Suppressor macrophage (primary cell): Measurements from ENCODE around the gene TTLL9.

ENCODE experiments used
- DNase-seq, 4 experiments: peaks; one replicate each; pipeline ENCODE4 v3.0.0-alpha.2; 2020 to 2022

Gene TTLL9

DNA sequence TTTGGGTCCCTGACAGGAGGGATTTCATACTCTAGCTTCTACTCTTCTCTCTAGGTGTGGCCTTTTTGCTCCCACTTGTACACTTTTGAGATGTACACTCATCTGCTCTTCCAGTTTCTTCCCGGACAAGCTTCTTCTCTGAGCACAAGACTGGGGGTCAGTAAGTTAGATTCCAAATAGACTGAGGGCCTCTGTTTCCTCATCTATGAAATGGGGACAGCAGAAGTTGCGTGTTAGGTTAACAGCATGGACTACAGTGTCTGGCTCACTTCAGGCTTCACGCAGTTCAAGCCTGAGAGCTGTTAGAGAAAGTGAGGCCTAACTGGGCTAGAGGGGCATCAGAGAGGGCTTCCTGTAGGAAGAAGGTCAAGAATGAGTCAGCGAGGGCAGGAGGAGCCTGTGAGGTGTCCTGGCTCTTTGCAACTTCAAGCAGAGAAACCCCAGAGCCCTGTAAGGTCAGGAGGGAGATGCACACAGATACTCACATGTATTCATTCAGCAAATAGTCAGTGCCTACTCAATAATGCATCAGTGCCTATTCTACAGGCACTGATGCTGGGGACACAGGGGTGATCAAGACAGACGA lies 118.1 kb downstream of the TTLL9 start:
- no peak for DNase-seq

DNA sequence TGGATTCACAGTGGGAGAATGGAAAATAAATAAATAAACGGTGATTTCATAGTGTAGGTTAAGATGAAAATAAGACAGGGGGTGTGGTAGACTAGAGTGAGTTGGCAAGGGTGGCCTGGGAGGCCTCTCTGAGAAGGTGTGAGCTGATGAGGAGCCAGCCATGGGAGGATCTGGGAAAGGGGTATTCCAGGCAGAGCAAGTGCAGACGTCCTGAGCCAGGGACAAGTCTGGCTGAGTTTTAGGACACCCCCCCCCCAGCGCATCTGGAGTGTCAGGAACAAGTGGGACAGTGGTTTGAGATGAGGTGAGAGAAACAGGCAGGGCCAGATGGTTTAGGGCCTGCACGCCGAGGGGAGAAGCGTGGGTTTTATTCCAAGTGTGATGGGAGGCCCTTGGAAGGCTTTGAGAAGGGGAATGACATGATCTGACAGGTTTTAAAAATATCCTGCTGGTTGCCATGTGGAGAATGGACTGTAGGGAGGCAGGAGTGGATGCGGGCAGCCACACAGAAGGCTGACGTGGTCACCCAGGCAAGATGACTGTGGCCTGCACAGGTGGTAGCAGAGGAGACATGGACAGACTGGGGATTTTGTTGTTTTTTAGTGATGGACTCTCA lies 118.7 kb downstream of the TTLL9 start:
- no peak for DNase-seq

DNA sequence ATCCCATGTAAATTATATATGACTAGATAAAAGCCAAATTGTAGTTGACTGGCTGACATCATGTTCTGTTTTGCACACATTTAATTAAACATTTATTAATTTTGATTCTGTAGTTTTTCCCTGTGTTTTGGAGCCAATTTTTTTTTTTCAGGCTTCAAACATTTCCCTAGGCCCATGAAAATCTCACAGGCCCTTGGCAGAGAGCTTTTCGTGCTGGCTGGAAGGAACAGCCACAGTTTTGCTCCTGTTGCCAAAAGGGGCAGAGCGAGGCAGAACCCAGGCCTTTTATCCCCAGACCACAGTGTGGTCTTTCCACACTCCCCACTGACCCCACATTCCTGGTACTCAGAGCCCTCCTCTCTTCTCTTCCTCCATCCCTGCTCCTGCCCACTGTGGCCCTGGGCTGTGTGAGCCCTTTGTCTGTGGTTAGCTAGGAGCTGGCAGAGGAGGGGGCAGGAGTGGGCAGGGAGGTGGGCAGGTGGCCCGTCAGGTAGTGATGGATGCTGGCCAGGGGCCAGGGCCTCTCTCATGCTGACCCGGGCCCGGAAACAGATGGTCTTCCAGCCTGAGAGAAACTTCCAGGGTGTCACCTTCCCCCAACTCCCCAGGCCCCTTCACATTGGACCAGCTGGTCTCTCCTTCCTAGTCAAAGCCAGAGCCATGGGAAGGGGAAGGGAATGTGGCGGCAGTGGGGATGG lies 120.4 kb downstream of the TTLL9 start:
- DNase-seq, result no peak

DNA sequence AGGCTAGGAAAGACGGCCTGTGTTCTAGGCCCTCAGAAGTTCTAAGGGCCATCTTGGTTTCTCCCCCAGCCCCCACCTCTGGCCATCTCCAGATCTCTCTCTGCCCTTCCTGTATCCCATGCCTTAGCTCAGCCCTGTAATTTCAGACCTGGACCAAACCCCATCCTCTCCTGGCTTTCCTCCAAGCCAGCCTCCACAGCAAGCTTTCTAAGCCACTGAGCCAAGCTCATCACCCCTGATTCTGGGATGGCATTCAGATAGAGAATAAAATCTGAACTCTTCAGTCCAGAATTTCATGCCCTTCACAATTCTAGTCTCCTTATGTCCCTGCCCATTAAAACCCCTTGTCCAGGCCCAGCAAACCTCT lies 120.9 kb downstream of the TTLL9 start:
- no peak for DNase-seq

DNA sequence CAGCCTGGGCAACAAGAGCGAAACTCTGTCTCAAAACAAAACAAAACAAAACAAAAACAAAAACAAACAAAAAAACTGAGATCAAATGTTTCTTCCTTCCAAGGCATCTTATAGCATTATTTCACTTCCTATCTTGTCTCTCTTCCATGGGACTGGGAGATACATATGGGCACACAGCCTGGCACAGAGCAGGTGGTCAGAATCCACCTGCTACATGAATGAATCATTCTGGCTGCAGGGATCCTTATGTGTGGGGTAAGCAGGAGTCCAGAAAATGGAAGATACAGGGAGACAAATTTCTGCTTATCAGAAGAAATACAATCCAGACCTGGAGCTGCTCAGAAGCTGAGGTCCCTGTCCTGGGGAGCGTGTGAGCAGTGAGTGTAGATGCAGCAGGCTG lies 121.7 kb downstream of the TTLL9 start:
- no peak for DNase-seq
